ENCODE results near the gene NR3C2. TPM values are rescaled to one million over a fixed set of nuclear protein-coding genes. Genes with fewer than 3 reads are reported as not detected.

Gene NR3C2
- total and polyA plus RNA-seq, 3 donors from 2014 or later, result 17.6 to 28.1 (median 19.9) TPM

DNA sequence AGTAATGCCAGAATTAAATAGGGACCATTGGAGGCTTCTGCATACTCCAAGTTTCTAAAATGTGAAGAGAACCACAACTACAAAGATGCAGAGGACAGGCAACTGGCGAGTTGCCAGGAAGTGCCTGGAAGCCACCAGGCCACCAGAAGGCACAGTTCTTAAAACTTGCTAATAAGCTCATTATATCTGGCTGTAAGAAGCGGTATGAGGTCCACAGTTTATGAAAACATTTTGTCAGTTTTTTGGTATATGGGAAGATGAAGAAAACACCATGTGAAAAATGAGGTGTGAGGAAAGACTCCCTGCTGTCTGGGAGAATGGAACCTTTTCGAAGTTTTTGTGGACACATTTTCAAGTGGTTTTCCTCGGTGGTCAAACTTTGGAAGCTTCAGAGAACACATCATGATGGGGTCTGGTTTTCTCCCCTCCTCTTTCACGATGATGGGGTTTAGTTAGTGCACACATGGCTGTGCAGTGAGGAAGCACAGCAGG lies 202.7 kb downstream of the NR3C2 start:
- H3K27ac ChIP-seq, result no peak overlapping the region
- H3K4me3 ChIP-seq, result no peak overlapping the region
- H3K36me3 ChIP-seq (ENCODE audit: low read depth, missing control alignments), result no peaks in the 10 kb centered on the region
- DNase-seq, result no peak
- H3K9me3 ChIP-seq, result no peaks in the 10 kb centered on the region
- no peaks in the 10 kb centered on the region for H3K4me1 ChIP-seq
- intact Hi-C loops (cut with DNase I; ENCODE audit: low total_unique reads), result no loop called here
- TF ChIP-seq POLR2A (IDR thresholded peaks at IDR 0.05), result no peak
- TF ChIP-seq, protein P1, sequence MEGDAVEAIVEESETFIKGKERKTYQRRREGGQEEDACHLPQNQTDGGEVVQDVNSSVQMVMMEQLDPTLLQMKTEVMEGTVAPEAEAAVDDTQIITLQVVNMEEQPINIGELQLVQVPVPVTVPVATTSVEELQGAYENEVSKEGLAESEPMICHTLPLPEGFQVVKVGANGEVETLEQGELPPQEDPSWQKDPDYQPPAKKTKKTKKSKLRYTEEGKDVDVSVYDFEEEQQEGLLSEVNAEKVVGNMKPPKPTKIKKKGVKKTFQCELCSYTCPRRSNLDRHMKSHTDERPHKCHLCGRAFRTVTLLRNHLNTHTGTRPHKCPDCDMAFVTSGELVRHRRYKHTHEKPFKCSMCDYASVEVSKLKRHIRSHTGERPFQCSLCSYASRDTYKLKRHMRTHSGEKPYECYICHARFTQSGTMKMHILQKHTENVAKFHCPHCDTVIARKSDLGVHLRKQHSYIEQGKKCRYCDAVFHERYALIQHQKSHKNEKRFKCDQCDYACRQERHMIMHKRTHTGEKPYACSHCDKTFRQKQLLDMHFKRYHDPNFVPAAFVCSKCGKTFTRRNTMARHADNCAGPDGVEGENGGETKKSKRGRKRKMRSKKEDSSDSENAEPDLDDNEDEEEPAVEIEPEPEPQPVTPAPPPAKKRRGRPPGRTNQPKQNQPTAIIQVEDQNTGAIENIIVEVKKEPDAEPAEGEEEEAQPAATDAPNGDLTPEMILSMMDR (IDR thresholded peaks at IDR 0.05), result no peak
- 86 to 90% methylated on average over 5 of the region's 5 CpGs for WGBS, 2 donors
- H3K27me3 ChIP-seq, result no peaks in the 10 kb centered on the region

DNA sequence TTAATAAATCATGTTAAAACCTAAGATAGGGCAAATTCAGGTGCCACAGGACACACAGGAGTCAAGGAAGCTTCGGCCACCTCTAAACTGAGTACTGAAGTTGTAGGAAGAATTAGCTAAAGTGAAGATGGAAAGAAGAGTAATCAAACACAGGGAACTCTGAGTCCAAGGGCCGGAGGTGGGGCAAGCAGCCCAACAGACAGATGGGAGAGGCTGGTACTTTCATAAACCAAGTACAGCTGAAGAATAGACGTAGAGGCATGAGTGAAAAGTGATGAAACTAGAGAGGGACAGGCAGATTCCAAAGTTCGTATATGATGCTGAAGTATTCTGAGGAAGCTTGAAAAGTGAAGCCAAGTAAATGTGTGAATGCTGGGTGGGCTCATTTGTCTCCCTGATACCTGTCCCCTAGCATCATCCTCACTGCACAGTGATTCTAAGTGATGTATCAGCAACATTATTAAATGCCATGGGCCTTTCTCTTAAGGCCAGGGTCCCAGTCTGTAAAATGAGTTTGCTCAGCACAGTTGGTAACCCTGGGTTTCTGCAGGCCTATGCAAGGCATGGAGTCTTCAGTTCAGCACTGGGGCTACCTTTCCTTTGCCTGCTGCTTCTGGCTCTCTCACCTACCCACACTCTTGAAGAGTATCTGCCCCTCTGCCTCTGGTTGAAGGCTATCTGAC lies 203.3 kb downstream of the NR3C2 start:
- no peaks in the 10 kb centered on the region for H3K36me3 ChIP-seq (ENCODE audit: low read depth, missing control alignments)
- no peak for DNase-seq
- intact Hi-C loops (cut with DNase I; ENCODE audit: low total_unique reads), result no loop called here
- no peak overlapping the region for H3K27ac ChIP-seq
- 92 to 93% methylated on average over 4 of the region's 4 CpGs for WGBS, 2 donors
- H3K4me3 ChIP-seq, result no peak overlapping the region
- H3K27me3 ChIP-seq, result no peaks in the 10 kb centered on the region
- no peak for TF ChIP-seq POLR2A (IDR thresholded peaks at IDR 0.05)
- TF ChIP-seq, protein P1 (IDR thresholded peaks at IDR 0.05), result no peak
- no peaks in the 10 kb centered on the region for H3K4me1 ChIP-seq
- H3K9me3 ChIP-seq, result no peaks in the 10 kb centered on the region

DNA sequence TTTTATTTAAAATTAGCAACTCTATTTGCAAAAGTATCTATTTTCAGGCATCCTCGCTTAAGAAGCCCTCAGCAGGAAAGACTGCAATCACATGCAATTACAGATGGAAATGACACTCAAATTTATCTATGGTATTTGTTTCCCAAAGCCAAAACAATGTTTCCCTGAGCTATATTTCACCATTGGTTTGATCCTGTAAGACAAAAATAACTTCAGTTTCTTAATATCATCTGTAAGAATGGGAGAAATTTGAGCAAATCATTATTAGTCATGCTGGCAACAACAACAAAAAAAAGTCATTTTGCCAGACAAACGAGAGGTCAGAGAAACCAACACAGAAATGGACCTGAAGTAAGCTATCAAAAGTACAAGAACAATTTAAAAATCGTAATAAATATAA lies 204.1 kb downstream of the NR3C2 start:
- H3K4me3 ChIP-seq, result no peak overlapping the region
- H3K27me3 ChIP-seq, result no peaks in the 10 kb centered on the region
- no peaks in the 10 kb centered on the region for H3K4me1 ChIP-seq
- no peak for DNase-seq
- no peaks in the 10 kb centered on the region for H3K36me3 ChIP-seq (ENCODE audit: low read depth, missing control alignments)
- 69 to 73% methylated on average over 3 of the region's 3 CpGs for WGBS, 2 donors
- intact Hi-C loops (cut with DNase I; ENCODE audit: low total_unique reads), result no loop called here
- no peak for TF ChIP-seq POLR2A (IDR thresholded peaks at IDR 0.05)
- TF ChIP-seq, protein P1 (IDR thresholded peaks at IDR 0.05), result no peak
- H3K27ac ChIP-seq, result no peak overlapping the region
- no peaks in the 10 kb centered on the region for H3K9me3 ChIP-seq

DNA sequence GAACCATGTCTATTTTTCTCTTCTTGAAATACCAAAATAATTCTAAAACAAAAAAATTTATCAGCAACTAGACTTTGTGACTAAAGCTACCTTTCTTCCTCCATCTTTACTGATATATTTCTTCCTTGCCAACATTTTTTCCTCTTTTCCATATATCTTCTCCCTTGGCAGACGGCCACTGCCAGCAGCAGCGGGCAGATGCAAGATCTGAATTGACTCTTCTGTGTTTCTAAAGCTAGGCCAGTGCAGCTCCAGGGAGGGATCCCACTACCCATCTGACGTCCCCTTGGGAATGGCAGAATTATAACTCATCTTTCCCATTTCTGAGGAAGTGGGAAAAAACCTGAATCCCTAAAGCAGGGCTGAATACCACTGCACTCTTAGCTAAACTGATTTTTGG lies 206.4 kb downstream of the NR3C2 start:
- intact Hi-C loops (cut with DNase I; ENCODE audit: low total_unique reads), result no loop called here
- no peaks in the 10 kb centered on the region for H3K36me3 ChIP-seq (ENCODE audit: low read depth, missing control alignments)
- no peaks in the 10 kb centered on the region for H3K27me3 ChIP-seq
- H3K27ac ChIP-seq, result no peak overlapping the region
- TF ChIP-seq, protein P1 (IDR thresholded peaks at IDR 0.05), result no peak
- no peak for TF ChIP-seq POLR2A (IDR thresholded peaks at IDR 0.05)
- no peaks in the 10 kb centered on the region for H3K9me3 ChIP-seq
- no peak overlapping the region for H3K4me3 ChIP-seq
- DNase-seq, result no peak
- WGBS, 2 donors, result 75 to 90% methylated on average over 3 of the region's 3 CpGs
- H3K4me1 ChIP-seq, result no peaks in the 10 kb centered on the region

DNA sequence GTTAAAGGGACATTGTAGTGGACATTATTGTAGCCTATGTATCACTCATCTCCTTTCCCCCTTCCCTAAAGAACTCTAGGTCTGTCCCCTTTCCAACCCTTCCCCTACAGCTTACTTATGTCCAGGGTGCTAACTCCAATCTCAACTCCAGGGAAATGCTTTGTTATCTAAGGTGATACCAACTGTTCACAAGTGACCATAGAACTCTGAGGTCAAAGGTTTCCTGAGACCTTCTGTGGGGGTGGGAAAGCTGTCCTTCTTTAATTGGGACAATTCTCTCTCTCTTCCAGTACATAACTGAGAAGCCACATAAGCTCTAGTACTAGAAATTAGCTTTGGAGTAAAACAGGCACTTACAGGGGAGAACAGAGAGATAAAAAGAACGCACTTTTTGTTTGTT lies 212.4 kb downstream of the NR3C2 start:
- Histone ChIP-seq H3K4me3 (no peak overlapping the region), H3K9me3 (no peaks in the 10 kb centered on the region), H3K27me3 (no peaks in the 10 kb centered on the region), H3K4me1 (peaks cover 3% of the 10 kb centered on the region), H3K27ac (no peak overlapping the region), H3K36me3 (ENCODE audit: low read depth, missing control alignments) (no peaks in the 10 kb centered on the region)
- DNase-seq, result no peak
- intact Hi-C loops (cut with DNase I; ENCODE audit: low total_unique reads), result no loop called here
- 77 to 89% methylated on average over 1 of the region's 1 CpG for WGBS, 2 donors
- TF ChIP-seq, protein P1 (IDR thresholded peaks at IDR 0.05), result no peak
- TF ChIP-seq POLR2A (IDR thresholded peaks at IDR 0.05), result no peak

Measured in testis (tissue), 3 donors.